Activated naive CD8-positive, alpha-beta T cell (primary cell): Measurements from ENCODE around the gene RPL32.
"Not testable (repeated sequence)": the region's sequence is repeated elsewhere in the genome, so short reads cannot be mapped to it uniquely, and the experiment has no call there.

Source experiments
- H3K27ac Mint-ChIP-seq: one replicate; pipeline ENCODE4 v1.8.0; 2021; ENCODE audit warnings: mixed read lengths
- H3K27me3 Mint-ChIP-seq: one replicate; pipeline ENCODE4 v1.8.0; 2021; ENCODE audit warnings: mixed read lengths
- H3K36me3 Mint-ChIP-seq: one replicate; pipeline ENCODE4 v1.8.0; 2021; ENCODE audit warnings: mixed read lengths
- H3K4me1 Mint-ChIP-seq: one replicate; pipeline ENCODE4 v1.8.0; 2021; ENCODE audit warnings: low read depth, mixed read lengths
- H3K4me3 Mint-ChIP-seq: one replicate; pipeline ENCODE4 v1.8.0; 2021; ENCODE audit warnings: mild to moderate bottlenecking, mixed read lengths
- H3K9me3 Mint-ChIP-seq: one replicate; pipeline ENCODE4 v1.8.0; 2021; ENCODE audit warnings: low read depth, mixed read lengths

Gene RPL32

GRCh38 chr3:12793701-12794100 lies 47.7 kb downstream of the RPL32 start:
- Mint-ChIP-seq H3K4me3 (no peak overlapping the region), H3K27me3 (no peaks in the 10 kb centered on the region), H3K4me1 (peaks cover 13% of the 10 kb centered on the region)

GRCh38 chr3:12791430-12791829 lies 49.9 kb downstream of the RPL32 start:
- no peaks in the 10 kb centered on the region for H3K27me3 Mint-ChIP-seq
- H3K4me1 Mint-ChIP-seq, result peaks cover 6% of the 10 kb centered on the region
- H3K27ac Mint-ChIP-seq, result no peak overlapping the region
- H3K36me3 Mint-ChIP-seq, result no peaks in the 10 kb centered on the region
- no peak overlapping the region for H3K4me3 Mint-ChIP-seq
- H3K9me3 Mint-ChIP-seq, result no peaks in the 10 kb centered on the region

More at GRCh38 chr3:12793701-12794100, 47.7 kb downstream of the RPL32 start:
- Mint-ChIP-seq H3K27ac (no peak overlapping the region), H3K36me3 (no peaks in the 10 kb centered on the region), H3K9me3 (no peaks in the 10 kb centered on the region)

GRCh38 chr3:12787967-12788690 lies 53.2 kb downstream of the RPL32 start:
- not testable (repeated sequence) for H3K4me3 Mint-ChIP-seq, H3K27ac Mint-ChIP-seq, H3K9me3 Mint-ChIP-seq, H3K36me3 Mint-ChIP-seq, H3K4me1 Mint-ChIP-seq, H3K27me3 Mint-ChIP-seq

- H3K4me1 Mint-ChIP-seq, H3K9me3 Mint-ChIP-seq, H3K27ac Mint-ChIP-seq, H3K4me3 Mint-ChIP-seq, H3K27me3 Mint-ChIP-seq, H3K36me3 Mint-ChIP-seq: not testable (repeated sequence)
Observed at GRCh38 chr3:12787346-12787745, 54.0 kb downstream of the RPL32 start.

GRCh38 chr3:12785096-12785495 lies 56.3 kb downstream of the RPL32 start:
- H3K4me3 Mint-ChIP-seq, result no peak overlapping the region
- peaks cover 9% of the 10 kb centered on the region for H3K27me3 Mint-ChIP-seq
- H3K36me3 Mint-ChIP-seq, result no peaks in the 10 kb centered on the region
- no peak overlapping the region for H3K27ac Mint-ChIP-seq
- no peaks in the 10 kb centered on the region for H3K9me3 Mint-ChIP-seq
- H3K4me1 Mint-ChIP-seq, result no peaks in the 10 kb centered on the region
